ENCODE measurements around the gene CAMTA1. TPM values are rescaled to one million over a fixed set of nuclear protein-coding genes. Genes with fewer than 3 reads are reported as not detected.

Gene CAMTA1
- polyA plus RNA-seq, 1 experiment, result 23.1 TPM

DNA sequence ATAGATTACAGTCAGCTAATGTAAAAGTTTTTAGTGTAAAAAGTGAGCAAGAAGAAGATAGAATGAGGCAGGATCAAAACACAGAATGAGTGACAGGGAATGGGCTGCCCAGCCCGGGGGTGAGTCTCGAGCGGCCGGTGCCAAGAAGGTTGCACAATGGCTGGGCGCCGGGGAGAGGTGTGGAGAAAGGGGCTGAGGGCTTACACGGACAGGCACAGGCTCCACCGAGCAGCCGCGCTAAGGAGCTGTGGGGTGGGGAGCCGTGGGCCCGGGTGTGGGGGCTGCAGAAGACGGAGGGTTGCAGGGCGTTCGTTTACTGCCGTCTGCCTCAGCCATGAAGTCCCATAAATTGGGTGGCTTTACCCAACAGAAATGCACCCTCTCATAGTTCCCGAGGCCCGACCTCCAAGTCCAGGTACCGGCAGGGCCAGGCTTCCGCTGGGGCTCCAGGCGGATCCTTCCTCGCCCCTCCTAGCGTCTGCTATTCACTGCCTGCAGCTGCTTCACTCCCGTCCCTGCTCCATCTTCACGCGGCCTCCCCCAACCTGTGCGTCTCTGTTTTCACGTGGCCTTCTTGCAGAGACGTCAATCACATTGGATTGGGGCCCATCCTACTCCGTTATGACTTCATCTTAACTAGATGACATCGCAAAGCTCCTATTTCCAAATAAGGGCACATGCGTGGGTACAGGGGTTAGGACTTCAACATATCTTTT, 277.2 kb downstream of the CAMTA1 start:
- Histone ChIP-seq H3K4me3 (ENCODE audit: low read depth, low read length) (no peak overlapping the region), H3K27me3 (ENCODE audit: control insufficient read depth, insufficient read depth, low read length) (0 out of 2 replicates have a peak, but pooled peaks cover 2% of the 10 kb centered on the region), H3K36me3 (ENCODE audit: control insufficient read depth, insufficient read depth, low read length) (no peaks in the 10 kb centered on the region)
- ChIA-PET CTCF (interaction anchor here (2.0 to 3.0 kb wide), 2 partner anchors 8 to 20 kb away, joined by 4 to 17 read pairs; no protein-coding TSS in a partner anchor), POLR2A (no interaction called here)
- TF ChIP-seq, protein P1, sequence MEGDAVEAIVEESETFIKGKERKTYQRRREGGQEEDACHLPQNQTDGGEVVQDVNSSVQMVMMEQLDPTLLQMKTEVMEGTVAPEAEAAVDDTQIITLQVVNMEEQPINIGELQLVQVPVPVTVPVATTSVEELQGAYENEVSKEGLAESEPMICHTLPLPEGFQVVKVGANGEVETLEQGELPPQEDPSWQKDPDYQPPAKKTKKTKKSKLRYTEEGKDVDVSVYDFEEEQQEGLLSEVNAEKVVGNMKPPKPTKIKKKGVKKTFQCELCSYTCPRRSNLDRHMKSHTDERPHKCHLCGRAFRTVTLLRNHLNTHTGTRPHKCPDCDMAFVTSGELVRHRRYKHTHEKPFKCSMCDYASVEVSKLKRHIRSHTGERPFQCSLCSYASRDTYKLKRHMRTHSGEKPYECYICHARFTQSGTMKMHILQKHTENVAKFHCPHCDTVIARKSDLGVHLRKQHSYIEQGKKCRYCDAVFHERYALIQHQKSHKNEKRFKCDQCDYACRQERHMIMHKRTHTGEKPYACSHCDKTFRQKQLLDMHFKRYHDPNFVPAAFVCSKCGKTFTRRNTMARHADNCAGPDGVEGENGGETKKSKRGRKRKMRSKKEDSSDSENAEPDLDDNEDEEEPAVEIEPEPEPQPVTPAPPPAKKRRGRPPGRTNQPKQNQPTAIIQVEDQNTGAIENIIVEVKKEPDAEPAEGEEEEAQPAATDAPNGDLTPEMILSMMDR (IDR thresholded peaks at IDR 0.05; ENCODE audit: insufficient read depth, low read depth, low read length), result no peak
- no peak for DNase-seq (ENCODE audit: low read depth)

DNA sequence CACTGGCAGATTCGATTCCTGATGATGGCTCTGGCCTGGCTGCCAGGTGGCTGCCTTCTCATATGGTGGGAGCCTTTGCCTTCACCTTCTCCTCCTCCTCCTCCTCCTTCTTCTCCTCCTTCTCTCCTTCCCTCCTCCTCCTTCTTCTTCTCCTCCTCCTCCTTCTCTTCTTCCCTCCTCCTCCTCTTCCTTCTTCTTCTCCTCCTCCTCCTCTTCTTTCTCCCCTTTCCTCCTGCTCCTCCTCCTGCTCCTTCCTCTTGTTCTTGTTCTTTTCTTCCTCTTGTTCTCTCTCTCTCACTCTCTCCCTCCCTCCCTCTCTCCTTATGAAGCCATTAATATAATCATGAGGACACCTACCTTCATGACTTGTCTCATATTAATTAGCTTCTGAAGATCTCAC, 278.7 kb downstream of the CAMTA1 start:
- ChIA-PET CTCF (no interaction called here), POLR2A (no interaction called here)
- Histone ChIP-seq H3K4me3 (ENCODE audit: low read depth, low read length) (no peak overlapping the region), H3K36me3 (ENCODE audit: control insufficient read depth, insufficient read depth, low read length) (no peaks in the 10 kb centered on the region), H3K27me3 (ENCODE audit: control insufficient read depth, insufficient read depth, low read length) (0 out of 2 replicates have a peak, but pooled peaks cover 2% of the 10 kb centered on the region)
- TF ChIP-seq, protein P1 (IDR thresholded peaks at IDR 0.05; ENCODE audit: insufficient read depth, low read depth, low read length), result no peak
- DNase-seq (ENCODE audit: low read depth), result no peak

DNA sequence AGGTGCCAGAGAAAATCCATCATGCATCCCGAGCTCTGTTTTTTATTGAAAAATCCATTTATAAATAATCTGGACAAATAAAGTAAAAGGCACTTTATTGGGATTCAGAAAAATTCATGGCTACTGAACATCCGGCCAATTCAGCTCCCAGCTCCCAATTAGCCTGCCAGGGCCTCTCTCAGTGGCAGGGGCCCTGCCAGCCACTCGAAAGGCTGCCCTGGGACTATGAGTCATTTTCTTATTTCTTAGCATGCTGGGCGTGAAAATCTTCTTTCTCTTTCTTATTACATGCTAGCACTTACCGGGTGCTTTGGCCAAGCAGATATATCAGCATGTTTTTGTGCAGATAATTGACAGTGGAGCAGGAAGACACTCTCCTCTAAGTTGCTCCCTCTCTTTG, 283.3 kb downstream of the CAMTA1 start:
- CTCF ChIA-PET, result interaction anchor here (1.9 to 3.4 kb wide), 3 partner anchors 12 to 349 kb away, joined by 4 to 23 read pairs (median 15); no protein-coding TSS in a partner anchor
- Histone ChIP-seq H3K36me3 (ENCODE audit: control insufficient read depth, insufficient read depth, low read length) (no peaks in the 10 kb centered on the region), H3K4me3 (ENCODE audit: low read depth, low read length) (no peak overlapping the region), H3K27me3 (ENCODE audit: control insufficient read depth, insufficient read depth, low read length) (peaks cover 3% of the 10 kb centered on the region; the same call in 1 of the 2 replicates)
- TF ChIP-seq, protein P1 (IDR thresholded peaks at IDR 0.05; ENCODE audit: insufficient read depth, low read depth, low read length), result no peak
- DNase-seq (ENCODE audit: low read depth), result no peak
- POLR2A ChIA-PET, result no interaction called here

DNA sequence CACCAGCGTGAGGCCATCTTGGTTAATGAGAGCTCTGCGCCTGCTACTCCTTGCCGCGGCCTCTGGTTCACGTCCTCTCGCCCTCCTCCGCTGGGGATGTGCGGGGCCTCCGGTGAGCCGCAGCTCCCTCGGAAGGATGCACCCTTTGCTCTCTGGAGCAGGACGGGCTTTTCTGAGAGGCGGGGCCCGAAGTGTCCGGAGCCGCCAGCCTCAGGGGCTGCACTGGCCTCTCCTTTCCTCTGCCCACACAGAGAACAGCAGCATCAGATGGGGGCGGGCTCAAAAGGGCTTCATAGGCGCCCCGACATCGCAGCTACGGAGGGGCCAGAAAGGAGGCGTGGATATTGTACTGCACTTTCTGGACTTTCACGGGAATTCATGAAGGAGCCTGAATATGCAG, 284.7 kb downstream of the CAMTA1 start:
- Histone ChIP-seq H3K27me3 (ENCODE audit: control insufficient read depth, insufficient read depth, low read length) (peaks cover 3% of the 10 kb centered on the region; the same call in 1 of the 2 replicates), H3K4me3 (ENCODE audit: low read depth, low read length) (peak overlapping the region; percentile 30), H3K36me3 (ENCODE audit: control insufficient read depth, insufficient read depth, low read length) (no peaks in the 10 kb centered on the region)
- TF ChIP-seq, protein P1 (IDR thresholded peaks at IDR 0.05; ENCODE audit: insufficient read depth, low read depth, low read length), result no peak
- no peak for DNase-seq (ENCODE audit: low read depth)
- ChIA-PET CTCF (interaction anchor here (0.6 to 3.4 kb wide), 55 partner anchors 8 to 582 kb away, joined by 3 to 35 read pairs (median 4); no protein-coding TSS in a partner anchor), POLR2A (no interaction called here)

DNA sequence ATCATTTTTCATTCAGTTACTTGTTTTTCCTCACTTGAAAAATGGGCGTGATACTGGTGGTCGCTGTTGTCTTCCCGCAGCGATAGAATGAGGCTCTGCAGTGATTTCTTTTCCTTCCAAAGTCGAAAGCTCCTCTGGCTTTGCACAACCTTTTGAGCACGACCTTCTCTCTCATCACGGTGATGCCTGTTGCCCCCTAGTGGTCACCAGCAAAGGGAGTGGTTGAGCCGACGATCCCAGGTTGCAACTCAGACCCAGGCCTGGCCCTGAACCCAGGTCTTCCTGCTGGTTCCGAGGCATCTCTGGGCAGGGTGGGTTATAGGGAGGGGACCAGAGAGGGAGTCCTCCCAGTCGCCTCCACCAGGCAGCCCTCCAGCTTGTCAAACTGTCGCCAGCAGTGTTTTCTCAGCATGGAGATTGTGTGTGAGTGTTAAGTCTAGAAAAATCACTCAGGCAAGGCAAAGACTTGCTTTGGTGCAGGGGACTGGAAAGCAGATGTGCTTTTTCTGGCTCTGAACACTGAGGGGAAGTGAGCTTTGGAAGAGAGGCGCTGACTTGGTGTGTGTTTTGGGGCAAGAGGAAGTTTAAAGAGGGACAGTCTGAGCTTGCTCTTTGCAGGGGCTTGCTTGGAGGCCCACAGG, 285.3 kb downstream of the CAMTA1 start:
- Histone ChIP-seq H3K4me3 (ENCODE audit: low read depth, low read length) (peak overlapping the region; percentile 30), H3K27me3 (ENCODE audit: control insufficient read depth, insufficient read depth, low read length) (peaks cover 3% of the 10 kb centered on the region; the same call in 1 of the 2 replicates), H3K36me3 (ENCODE audit: control insufficient read depth, insufficient read depth, low read length) (no peaks in the 10 kb centered on the region)
- TF ChIP-seq, protein P1 (IDR thresholded peaks at IDR 0.05; ENCODE audit: insufficient read depth, low read depth, low read length), result peak; percentile 93
- POLR2A ChIA-PET, result no interaction called here
- DNase-seq (ENCODE audit: low read depth), result no peak
- CTCF ChIA-PET, result interaction anchor here (0.6 to 3.4 kb wide), 60 partner anchors 9 to 597 kb away, joined by 3 to 35 read pairs (median 4); no protein-coding TSS in a partner anchor
